Heart left ventricle (tissue), 16 donors: ENCODE measurements around the gene ARMH4. TPM values are rescaled to one million over a fixed set of nuclear protein-coding genes. Genes with fewer than 3 reads are reported as not detected.

ENCODE experiments used
- ATAC-seq, 4 donors: fragments of 200-7000 bp; cut with Tn5 transposase; one replicate each; pipeline ENCODE4 v1.9.1; 2020 to 2022; ENCODE audit warnings: moderate library complexity in 4 of 4, mild to moderate bottlenecking in 3 of 4, moderate number of reproducible peaks in 1 of 4
- DNase-seq, 5 donors: peaks; one replicate each; pipeline ENCODE4 v3.0.0-alpha.2; 2020
- H3K27ac ChIP-seq, 12 donors: fragments of 200-600 bp; sonication (generic) in 4 of 12; one replicate each; pipeline versions ENCODE4 v1.5.0 to v1.8.0; 2016 to 2022; ENCODE audit warnings: mild to moderate bottlenecking in 2 of 12
- H3K27me3 ChIP-seq, 9 donors: fragments of 200-600 bp; sonication (generic) in 2 of 9; one replicate each; pipeline versions ENCODE4 v1.5.1 to v1.8.0; 2016 to 2022; ENCODE audit warnings: mild to moderate bottlenecking in 3 of 9
- H3K36me3 ChIP-seq, 9 donors: fragments of 200-600 bp; sonication (generic) in 2 of 9; one replicate each; pipeline versions ENCODE4 v1.5.0 to v1.8.0; 2018 to 2022; ENCODE audit warnings: mild to moderate bottlenecking in 2 of 9
- H3K4me1 ChIP-seq, 12 donors: fragments of 200-600 bp; sonication (generic) in 4 of 12; one replicate each; pipeline versions ENCODE4 v1.5.0 to v1.8.0; 2016 to 2022; ENCODE audit warnings: mild to moderate bottlenecking in 3 of 12
- H3K4me3 ChIP-seq, 12 donors: fragments of 200-600 bp; sonication (generic) in 4 of 12; one replicate each; pipeline versions ENCODE4 v1.5.0 to v1.8.0; 2017 to 2022; ENCODE audit warnings: mild to moderate bottlenecking in 9 of 12, moderate library complexity in 4 of 12
- H3K9me3 ChIP-seq, 12 donors: fragments of 200-600 bp; sonication (generic) in 4 of 12; one replicate each; pipeline versions ENCODE4 v1.5.0 to v1.8.0; 2016 to 2022; ENCODE audit warnings: mild to moderate bottlenecking in 1 of 12
- POLR2A ChIP-seq, 2 donors: fragments of 450-650 bp; IDR thresholded peaks; one replicate each; pipeline ENCODE4 v1.6.1; 2017; ENCODE audit warnings: antibody characterized with exemption in 2 of 2, mild to moderate bottlenecking in 2 of 2, moderate library complexity in 2 of 2
- WGBS, 4 donors: extraction: QIAGEN DNeasy Blood & Tissue Kit in 2 of 4; methylation state at CpG; one replicate each; pipeline versions ENCODE4 v1.1.5 to v1.1.7; 2013 to 2018; 5-methylcytosine and 5-hydroxymethylcytosine counted together
- intact Hi-C, 10 donors: fragments of 100-400 bp; cut with DNase I; formaldehyde crosslinking; loops; one replicate each; pipeline versions ENCODE4 v1.11.1 to v1.14.2; 2022
- polyA plus RNA-seq, 2 donors: library from polyadenylated mRNA; stranded (reverse); fragments of 200-250 nt; gene quantifications; one replicate each; pipeline ENCODE4 v1.2.3, GENCODE V29; 2013
- total RNA-seq, 9 donors: library from RNA; depleted of rRNA in 2 of 9; stranded (reverse); fragments of >200 nt in 2 of 9; fragmentation: NEBNext Ultra II Directional in 3 of 9; extraction: Animal tissue kit (Norgen Biotek cat#: 25700) in 3 of 9; gene quantifications; one replicate each; pipeline versions ENCODE4 v1.1.0 to v1.2.4, GENCODE V29; 2016 to 2023
- TF ChIP-seq, protein P1 (sequence below), 12 donors: fragments of 200-600 bp; sonication (generic) in 4 of 12; IDR thresholded peaks; one replicate each; pipeline versions ENCODE4 v1.5.0 to v1.8.0; 2018 to 2022; ENCODE audit warnings: antibody characterized with exemption in 12 of 12, mild to moderate bottlenecking in 5 of 12
- donor health status: ischemic (EF 13 %, LVEDD 7.1; RV severe dilation, severe dysfunction).
- donor health status: healthy with polysubstance abuse.
- donor health status: DM: no; HTN: yes; CAD: no.
- donor health status: DM: no; HTN: no; CAD: no.
- donor health status: ischemic (EF 25% LVEDD 6.9; RV normal size, moderate dysfunction).
- donor health status: ischemic (EF 25% LVEDD 5.7; RV mildly dilated, moderate dysfunction).
- donor health status: healthy.
- donor health status: DM: yes; HTN: yes; CAD: no.
- donor health status: ischemic (EF 35%, LVEDD 5.7; RV mildly dilated, moderate dysfunction).
- donor health status: nonischemic (EF 11% LVEDD 7.7; RV severe dilation, severe dysfunction).
- donor health status: DM: yes; HTN: yes; CAD: no.
- donor health status: PGD.
- donor health status: ischemic (EF 29% LVEDD 5.4; RV normal size, mild dysfunction).
- donor health status: nonischemic (EF 23%, LVEDD 6.1; RV moderate dilation, normal function).

Gene ARMH4
- total and polyA plus RNA-seq, 11 donors: 1.8 to 13.4 (median 9.7) TPM

DNA sequence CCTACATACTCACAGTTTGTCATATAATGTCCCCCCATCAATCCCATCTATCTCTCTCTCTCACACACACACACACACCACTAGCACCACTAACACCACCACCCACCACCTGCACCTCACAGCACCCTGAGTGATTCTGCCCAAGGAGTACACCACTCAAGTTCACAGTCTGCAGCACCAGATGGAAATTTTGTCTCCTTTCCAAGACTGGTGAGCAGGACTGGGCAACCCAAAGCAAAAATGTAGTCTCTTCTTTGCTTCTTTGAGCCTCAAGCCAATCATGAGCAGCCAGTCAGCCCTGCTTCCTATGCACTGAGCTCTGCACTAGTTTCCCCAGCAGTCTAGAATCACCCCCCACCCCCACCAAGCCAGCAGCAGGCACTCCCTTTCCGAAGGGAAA lies 15.0 kb upstream of the ARMH4 start:
- DNase-seq (no peak), ATAC-seq (no peak)
- Histone ChIP-seq H3K27ac (no peak overlapping the region), H3K4me3 (no peak overlapping the region), H3K36me3 (no peaks in the 10 kb centered on the region), H3K27me3 (no peaks in the 10 kb centered on the region), H3K4me1 (peaks cover 0 to 7% (median 0%) of the 10 kb centered on the region in 12 donors), H3K9me3 (no peaks in the 10 kb centered on the region)
- intact Hi-C loops: loop anchor here in 6 of 10 donors (2.0 to 5.0 kb wide), 4 partner anchors 58 to 670 kb away; no protein-coding TSS in a partner anchor
- no peak for TF ChIP-seq POLR2A (IDR thresholded peaks at IDR 0.05)
- TF ChIP-seq, protein P1, sequence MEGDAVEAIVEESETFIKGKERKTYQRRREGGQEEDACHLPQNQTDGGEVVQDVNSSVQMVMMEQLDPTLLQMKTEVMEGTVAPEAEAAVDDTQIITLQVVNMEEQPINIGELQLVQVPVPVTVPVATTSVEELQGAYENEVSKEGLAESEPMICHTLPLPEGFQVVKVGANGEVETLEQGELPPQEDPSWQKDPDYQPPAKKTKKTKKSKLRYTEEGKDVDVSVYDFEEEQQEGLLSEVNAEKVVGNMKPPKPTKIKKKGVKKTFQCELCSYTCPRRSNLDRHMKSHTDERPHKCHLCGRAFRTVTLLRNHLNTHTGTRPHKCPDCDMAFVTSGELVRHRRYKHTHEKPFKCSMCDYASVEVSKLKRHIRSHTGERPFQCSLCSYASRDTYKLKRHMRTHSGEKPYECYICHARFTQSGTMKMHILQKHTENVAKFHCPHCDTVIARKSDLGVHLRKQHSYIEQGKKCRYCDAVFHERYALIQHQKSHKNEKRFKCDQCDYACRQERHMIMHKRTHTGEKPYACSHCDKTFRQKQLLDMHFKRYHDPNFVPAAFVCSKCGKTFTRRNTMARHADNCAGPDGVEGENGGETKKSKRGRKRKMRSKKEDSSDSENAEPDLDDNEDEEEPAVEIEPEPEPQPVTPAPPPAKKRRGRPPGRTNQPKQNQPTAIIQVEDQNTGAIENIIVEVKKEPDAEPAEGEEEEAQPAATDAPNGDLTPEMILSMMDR (IDR thresholded peaks at IDR 0.05): no peak
- WGBS, 4 donors: 47 to 56% (median 54%) methylated on average over 1 of the region's 1 CpG

DNA sequence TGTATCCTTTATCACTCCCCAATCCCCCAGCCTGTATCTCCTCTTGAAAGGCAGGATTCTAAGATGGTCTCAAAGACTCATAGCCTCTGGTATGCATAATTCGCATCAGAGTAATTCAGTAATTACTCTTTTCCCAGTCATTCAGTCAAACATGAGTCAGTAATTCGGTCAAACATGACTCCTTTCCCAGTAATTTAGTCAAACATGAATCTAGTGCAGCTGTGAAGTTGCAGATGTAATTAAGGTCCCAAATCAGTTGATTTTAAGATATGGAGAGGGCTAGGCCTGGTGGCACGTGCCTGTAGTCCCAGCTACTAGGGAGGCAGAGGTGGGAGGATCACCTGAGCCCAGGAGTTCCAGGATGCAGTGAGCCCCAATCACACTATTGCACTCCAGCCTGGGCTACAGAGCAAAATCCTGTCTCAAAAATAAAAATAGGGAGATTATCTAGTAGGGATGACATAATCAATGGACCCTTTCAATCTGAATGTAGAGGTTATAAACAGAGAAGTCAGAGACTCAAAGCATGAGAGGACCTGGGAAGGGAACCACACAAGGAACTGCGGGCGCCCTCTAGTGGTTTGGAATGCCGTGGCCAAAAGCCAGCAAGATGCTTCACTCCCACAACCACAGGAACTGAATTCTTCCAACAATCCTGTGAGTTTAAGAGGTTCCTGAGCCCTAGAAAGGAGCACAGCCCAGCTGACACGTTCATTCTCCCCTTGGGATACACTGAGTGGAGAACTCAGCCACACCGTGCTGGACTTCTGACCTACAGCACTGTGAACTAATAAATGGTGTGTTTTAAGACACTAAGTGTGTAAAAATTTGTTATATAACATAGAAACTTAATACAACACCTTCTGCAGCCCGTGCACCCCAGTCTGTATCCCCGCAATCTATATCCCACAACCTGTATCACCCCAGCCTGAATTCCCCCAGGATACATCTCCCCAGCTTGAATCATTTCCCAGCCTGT lies 14.3 kb upstream of the ARMH4 start:
- no peaks in the 10 kb centered on the region for H3K36me3 ChIP-seq
- ATAC-seq: peak; percentile 42 to 82 (median 76)
- no peak for TF ChIP-seq POLR2A (IDR thresholded peaks at IDR 0.05)
- TF ChIP-seq, protein P1 (IDR thresholded peaks at IDR 0.05): peak; percentile 79 to 96 (median 91)
- intact Hi-C loops: loop anchor here (1.0 to 5.0 kb wide), 5 partner anchors 57 to 669 kb away; no protein-coding TSS in a partner anchor
- 33 to 38% (median 36%) methylated on average over 10 of the region's 10 CpGs for WGBS, 4 donors
- DNase-seq: peak; percentile 74 to 90 (median 81)
- H3K4me3 ChIP-seq: no peak overlapping the region
- peaks cover 0 to 5% (median 0%) of the 10 kb centered on the region in 12 donors for H3K4me1 ChIP-seq
- H3K27me3 ChIP-seq: no peaks in the 10 kb centered on the region
- no peak overlapping the region for H3K27ac ChIP-seq
- no peaks in the 10 kb centered on the region for H3K9me3 ChIP-seq

DNA sequence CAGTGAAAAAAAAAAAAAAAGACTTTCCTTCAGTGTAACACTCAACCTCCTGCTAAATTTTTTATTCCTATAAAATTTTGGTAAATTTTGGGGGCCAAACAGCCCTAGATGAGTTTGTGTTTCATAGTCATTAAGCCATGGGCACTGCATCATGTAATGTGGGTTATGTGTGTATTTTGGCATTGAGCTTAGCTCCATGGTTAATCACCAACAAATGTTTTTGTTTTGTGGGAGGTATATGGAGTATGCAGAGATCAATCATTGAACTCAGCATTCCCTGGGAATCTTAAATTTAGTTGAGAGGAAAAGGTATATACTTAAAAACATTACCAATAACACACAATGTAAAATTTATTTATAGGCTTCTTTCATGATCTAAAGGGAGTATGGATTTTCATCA lies 8.5 kb upstream of the ARMH4 start:
- Histone ChIP-seq H3K36me3 (no peaks in the 10 kb centered on the region), H3K4me1 (no peaks in the 10 kb centered on the region), H3K27ac (no peak overlapping the region), H3K4me3 (no peak overlapping the region), H3K27me3 (peaks cover 0 to 3% (median 0%) of the 10 kb centered on the region in 9 donors), H3K9me3 (no peaks in the 10 kb centered on the region)
- no peak for DNase-seq
- no peak for ATAC-seq
- TF ChIP-seq POLR2A (IDR thresholded peaks at IDR 0.05): no peak
- TF ChIP-seq, protein P1 (IDR thresholded peaks at IDR 0.05): no peak
- intact Hi-C loops: no loop called here
